Nephron progenitor cell (in vitro differentiated cells): ENCODE data around the gene MS4A10.

Experiments
- DNase-seq: peaks from one replicate; pipeline ENCODE4 v3.0.0; 2021
- H3K27ac Mint-ChIP-seq: 2 replicates; pipeline ENCODE4 v1.8.0; 2021; ENCODE audit warnings: mild to moderate bottlenecking, moderate library complexity, mixed read lengths
- H3K27me3 Mint-ChIP-seq: 2 replicates; pipeline ENCODE4 v1.8.0; 2021; ENCODE audit warnings: mild to moderate bottlenecking, low read depth, mixed read lengths; ENCODE audit not compliant: poor library complexity
- H3K36me3 Mint-ChIP-seq: 2 replicates; pipeline ENCODE4 v1.8.0; 2021; ENCODE audit warnings: low read depth, mixed read lengths
- H3K4me1 Mint-ChIP-seq: 2 replicates; pipeline ENCODE4 v1.8.0; 2021; ENCODE audit warnings: mixed read lengths
- H3K4me3 Mint-ChIP-seq: 2 replicates; pipeline ENCODE4 v1.8.0; 2021; ENCODE audit warnings: mild to moderate bottlenecking, moderate library complexity, mixed read lengths
- H3K9me3 Mint-ChIP-seq: 2 replicates; pipeline ENCODE4 v1.8.0; 2021; ENCODE audit warnings: mild to moderate bottlenecking, moderate library complexity, mixed read lengths
- TF ChIP-seq, protein P1 (sequence below): fragments of 200-600 bp; sonication (generic); IDR thresholded peaks from 2 replicates; pipeline ENCODE4 v1.5.0; 2021; ENCODE audit warnings: antibody characterized with exemption

Gene MS4A10

DNA sequence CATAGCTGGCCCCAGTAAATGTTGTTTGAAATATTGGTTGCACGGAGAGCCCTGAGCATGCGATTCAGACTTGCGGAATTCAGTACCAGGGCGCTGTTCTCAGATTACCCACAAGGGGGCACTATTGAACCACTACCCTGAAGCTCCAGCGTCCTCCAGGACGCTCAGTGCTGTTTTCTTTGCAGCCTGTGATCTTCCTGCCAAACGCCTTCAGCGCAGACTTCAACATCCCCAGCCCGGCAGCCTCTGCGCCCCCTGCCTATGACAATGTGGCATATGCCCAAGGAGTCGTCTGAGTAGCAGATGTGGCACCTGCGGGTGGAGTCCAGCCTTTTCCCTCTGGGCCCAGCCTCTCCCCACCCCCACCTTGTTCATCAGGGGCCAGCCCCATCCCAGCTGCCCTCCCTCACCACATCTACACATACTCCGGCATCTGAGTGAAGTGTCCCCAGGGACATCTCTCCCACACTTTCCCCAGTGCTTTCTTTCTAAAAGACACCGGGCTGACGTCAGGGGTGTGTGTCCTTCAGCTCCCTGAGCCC is 9.6 kb upstream of the MS4A10 start:
- TF ChIP-seq, protein P1, sequence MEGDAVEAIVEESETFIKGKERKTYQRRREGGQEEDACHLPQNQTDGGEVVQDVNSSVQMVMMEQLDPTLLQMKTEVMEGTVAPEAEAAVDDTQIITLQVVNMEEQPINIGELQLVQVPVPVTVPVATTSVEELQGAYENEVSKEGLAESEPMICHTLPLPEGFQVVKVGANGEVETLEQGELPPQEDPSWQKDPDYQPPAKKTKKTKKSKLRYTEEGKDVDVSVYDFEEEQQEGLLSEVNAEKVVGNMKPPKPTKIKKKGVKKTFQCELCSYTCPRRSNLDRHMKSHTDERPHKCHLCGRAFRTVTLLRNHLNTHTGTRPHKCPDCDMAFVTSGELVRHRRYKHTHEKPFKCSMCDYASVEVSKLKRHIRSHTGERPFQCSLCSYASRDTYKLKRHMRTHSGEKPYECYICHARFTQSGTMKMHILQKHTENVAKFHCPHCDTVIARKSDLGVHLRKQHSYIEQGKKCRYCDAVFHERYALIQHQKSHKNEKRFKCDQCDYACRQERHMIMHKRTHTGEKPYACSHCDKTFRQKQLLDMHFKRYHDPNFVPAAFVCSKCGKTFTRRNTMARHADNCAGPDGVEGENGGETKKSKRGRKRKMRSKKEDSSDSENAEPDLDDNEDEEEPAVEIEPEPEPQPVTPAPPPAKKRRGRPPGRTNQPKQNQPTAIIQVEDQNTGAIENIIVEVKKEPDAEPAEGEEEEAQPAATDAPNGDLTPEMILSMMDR, result peak; percentile 93
- H3K36me3 Mint-ChIP-seq, result no peaks in the 10 kb centered on the region
- H3K4me3 Mint-ChIP-seq, result no peak overlapping the region
- H3K4me1 Mint-ChIP-seq, result peaks cover 22% of the 10 kb centered on the region
- DNase-seq, result peak; percentile 91
- no peak overlapping the region for H3K27ac Mint-ChIP-seq
- peaks cover 18% of the 10 kb centered on the region for H3K27me3 Mint-ChIP-seq
- H3K9me3 Mint-ChIP-seq, result no peaks in the 10 kb centered on the region

DNA sequence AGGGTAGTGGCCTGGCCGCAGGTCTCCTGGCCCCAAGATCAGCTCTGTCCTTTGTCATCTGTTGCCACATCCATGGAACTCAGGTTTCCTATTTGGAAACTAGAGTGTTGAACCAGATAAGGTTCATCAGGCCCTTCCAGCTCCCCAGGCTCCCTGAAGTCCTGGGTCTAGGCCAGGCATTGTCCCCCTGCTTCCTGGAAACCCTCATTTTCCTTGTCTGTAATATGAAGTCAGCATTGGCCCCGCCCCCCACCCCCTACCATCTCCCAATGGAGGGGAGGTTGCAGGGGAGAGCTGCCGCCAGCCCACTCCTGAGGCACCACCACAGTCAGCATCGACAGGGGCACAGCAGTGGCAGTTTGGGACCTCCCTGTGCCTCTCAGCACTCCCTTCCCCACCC is 9.0 kb upstream of the MS4A10 start:
- Mint-ChIP-seq H3K9me3 (no peaks in the 10 kb centered on the region), H3K27me3 (peaks cover 14% of the 10 kb centered on the region), H3K4me1 (peaks cover 22% of the 10 kb centered on the region), H3K27ac (no peak overlapping the region), H3K4me3 (no peak overlapping the region), H3K36me3 (no peaks in the 10 kb centered on the region)
- no peak for DNase-seq
- TF ChIP-seq, protein P1, result no peak

- no peak overlapping the region for H3K4me3 Mint-ChIP-seq
Measured at GRCh38 chr11:60777106-60777505, 8.0 kb upstream of the MS4A10 start.

GRCh38 chr11:60777572-60777971 is 7.6 kb upstream of the MS4A10 start:
- peaks cover 18% of the 10 kb centered on the region for H3K4me1 Mint-ChIP-seq
- no peaks in the 10 kb centered on the region for H3K36me3 Mint-ChIP-seq
- H3K9me3 Mint-ChIP-seq, result no peaks in the 10 kb centered on the region
- TF ChIP-seq, protein P1, result no peak
- no peak overlapping the region for H3K4me3 Mint-ChIP-seq
- H3K27ac Mint-ChIP-seq, result no peak overlapping the region
- no peak for DNase-seq
- peaks cover 12% of the 10 kb centered on the region for H3K27me3 Mint-ChIP-seq

More at GRCh38 chr11:60777106-60777505, 8.0 kb upstream of the MS4A10 start:
- no peaks in the 10 kb centered on the region for H3K9me3 Mint-ChIP-seq
- no peak for DNase-seq
- no peak overlapping the region for H3K27ac Mint-ChIP-seq
- H3K27me3 Mint-ChIP-seq, result peaks cover 12% of the 10 kb centered on the region
- no peaks in the 10 kb centered on the region for H3K36me3 Mint-ChIP-seq
- TF ChIP-seq, protein P1, result no peak
- peaks cover 18% of the 10 kb centered on the region for H3K4me1 Mint-ChIP-seq

- H3K4me3 Mint-ChIP-seq, result no peak overlapping the region
- peaks cover 15% of the 10 kb centered on the region for H3K4me1 Mint-ChIP-seq
- peaks cover 8% of the 10 kb centered on the region for H3K27me3 Mint-ChIP-seq
- TF ChIP-seq, protein P1, result no peak
- no peak for DNase-seq
- H3K27ac Mint-ChIP-seq, result no peak overlapping the region
- H3K36me3 Mint-ChIP-seq, result no peaks in the 10 kb centered on the region
- H3K9me3 Mint-ChIP-seq, result no peaks in the 10 kb centered on the region
Measured at GRCh38 chr11:60780065-60780464, 5.1 kb upstream of the MS4A10 start.

GRCh38 chr11:60780774-60781173 is 4.4 kb upstream of the MS4A10 start:
- no peak for DNase-seq
- TF ChIP-seq, protein P1, result no peak
- Mint-ChIP-seq H3K27ac (no peak overlapping the region), H3K36me3 (no peaks in the 10 kb centered on the region), H3K9me3 (no peaks in the 10 kb centered on the region), H3K4me3 (no peak overlapping the region), H3K4me1 (peaks cover 13% of the 10 kb centered on the region), H3K27me3 (peaks cover 4% of the 10 kb centered on the region)
